HepG2 (cell line): ENCODE measurements around the gene RBCK1. TPM values are rescaled to one million over a fixed set of nuclear protein-coding genes. Genes with fewer than 3 reads are reported as not detected.

Source experiments
- CEBPG ChIP-seq: IDR thresholded peaks from 2 replicates; pipeline ENCODE4 v1.6.1; 2016
- EED ChIP-seq: sonication (generic); formaldehyde crosslinking; IDR thresholded peaks from 2 replicates; pipeline ENCODE4 v1.5.0; 2020; ENCODE audit warnings: mild to moderate bottlenecking, missing genetic modification reagents
- IRX3 ChIP-seq: sonication (generic); formaldehyde crosslinking; IDR thresholded peaks from 2 replicates; pipeline ENCODE4 v1.8.1; 2023; ENCODE audit warnings: mild to moderate bottlenecking, low read depth, missing genetic modification reagents, borderline replicate concordance
- RBM39 ChIP-seq: fragments of 200-400 bp; formaldehyde crosslinking; IDR thresholded peaks from one replicate; pipeline ENCODE4 v1.6.1; 2018; ENCODE audit warnings: antibody characterized with exemption, mild to moderate bottlenecking, low read depth, low read length; ENCODE audit not compliant: poor library complexity, severe bottlenecking
- TP53 ChIP-seq: sonication (generic); formaldehyde crosslinking; conservative IDR thresholded peaks from 2 replicates; pipeline ENCODE4 v1.4.0; 2020; ENCODE audit warnings: missing genetic modification reagents
- ZMYM4 ChIP-seq: sonication (generic); formaldehyde crosslinking; IDR thresholded peaks from 2 replicates; pipeline ENCODE4 v1.8.1; 2023; ENCODE audit warnings: mild to moderate bottlenecking, missing genetic modification reagents
- ZNF30 ChIP-seq: sonication (generic); formaldehyde crosslinking; IDR thresholded peaks from 2 replicates; pipeline ENCODE4 v1.5.0; 2020; ENCODE audit warnings: mild to moderate bottlenecking, missing genetic modification reagents
- ZNF33B ChIP-seq: sonication (generic); formaldehyde crosslinking; IDR thresholded peaks from 2 replicates; pipeline ENCODE4 v1.5.1; 2020; ENCODE audit warnings: mild to moderate bottlenecking, missing genetic modification reagents
- ZSCAN31 ChIP-seq: sonication (generic); formaldehyde crosslinking; IDR thresholded peaks from 2 replicates; pipeline ENCODE4 v1.5.0; 2020; ENCODE audit warnings: low read depth, mild to moderate bottlenecking, missing genetic modification reagents
- polyA plus RNA-seq, 8 experiments: library from polyadenylated mRNA; depleted of rRNA in 3 of 8; stranded (reverse) in 7 of 8; unstranded in 1 of 8; fragments of >200 nt; fragmentation: Illumina TruSeq in 4 of 8; extraction: Trizol in 4 of 8; gene quantifications; 2 replicates each; pipeline versions ENCODE4 v1.2.1 to v1.2.3, GENCODE V29; 2011 to 2016; ENCODE audit warnings: low read depth in 4 of 8, missing spikeins in 1 of 8, mixed read lengths in 1 of 8; ENCODE audit not compliant: insufficient read depth in 1 of 8
- total RNA-seq, 5 experiments: library from RNA; depleted of rRNA; stranded (reverse); fragments of >200 nt; fragmentation: Illumina TruSeq; extraction: Trizol; gene quantifications; 2 replicates each; pipeline ENCODE4 v1.2.3, GENCODE V29; 2016; ENCODE audit warnings: low read depth in 1 of 5
- TF ChIP-seq, protein P1 (sequence below): IDR thresholded peaks from 2 replicates; pipeline ENCODE4 v1.6.1; 2016; ENCODE audit warnings: missing compliant biosample characterization, missing genetic modification reagents, borderline replicate concordance
- TF ChIP-seq, protein P2 (sequence below): sonication (generic); formaldehyde crosslinking; IDR thresholded peaks from 2 replicates; pipeline ENCODE4 v1.5.1; 2020; ENCODE audit warnings: missing genetic modification reagents, mild to moderate bottlenecking, borderline replicate concordance
- TF ChIP-seq, protein P3 (sequence below): sonication (generic); formaldehyde crosslinking; IDR thresholded peaks from 2 replicates; pipeline ENCODE4 v1.4.0; 2020; ENCODE audit warnings: mild to moderate bottlenecking, missing genetic modification reagents, borderline replicate concordance
- TF ChIP-seq, protein P4 (sequence below): sonication (generic); formaldehyde crosslinking; conservative IDR thresholded peaks from 2 replicates; pipeline ENCODE4 v1.8.0; 2022; ENCODE audit warnings: mild to moderate bottlenecking, moderate library complexity, missing genetic modification reagents
- TF ChIP-seq, protein P5 (sequence below): sonication (generic); formaldehyde crosslinking; IDR thresholded peaks from 2 replicates; pipeline ENCODE4 v1.8.0; 2022; ENCODE audit warnings: mild to moderate bottlenecking, missing genetic modification reagents; ENCODE audit not compliant: insufficient replicate concordance
- TF ChIP-seq, protein P6 (sequence below): IDR thresholded peaks from 2 replicates; pipeline ENCODE4 v1.6.1; 2012; ENCODE audit warnings: inconsistent platforms
- TF ChIP-seq, protein P7 (sequence below): sonication (generic); formaldehyde crosslinking; IDR thresholded peaks from 2 replicates; pipeline ENCODE4 v1.8.0; 2022; ENCODE audit warnings: mild to moderate bottlenecking, missing genetic modification reagents, moderate library complexity

Gene RBCK1
- total and polyA plus RNA-seq, 2 of the 13 experiments (the other 11 are each of a cell fraction or from before 2014, with no cell fraction given): 149 to 215 TPM

DNA sequence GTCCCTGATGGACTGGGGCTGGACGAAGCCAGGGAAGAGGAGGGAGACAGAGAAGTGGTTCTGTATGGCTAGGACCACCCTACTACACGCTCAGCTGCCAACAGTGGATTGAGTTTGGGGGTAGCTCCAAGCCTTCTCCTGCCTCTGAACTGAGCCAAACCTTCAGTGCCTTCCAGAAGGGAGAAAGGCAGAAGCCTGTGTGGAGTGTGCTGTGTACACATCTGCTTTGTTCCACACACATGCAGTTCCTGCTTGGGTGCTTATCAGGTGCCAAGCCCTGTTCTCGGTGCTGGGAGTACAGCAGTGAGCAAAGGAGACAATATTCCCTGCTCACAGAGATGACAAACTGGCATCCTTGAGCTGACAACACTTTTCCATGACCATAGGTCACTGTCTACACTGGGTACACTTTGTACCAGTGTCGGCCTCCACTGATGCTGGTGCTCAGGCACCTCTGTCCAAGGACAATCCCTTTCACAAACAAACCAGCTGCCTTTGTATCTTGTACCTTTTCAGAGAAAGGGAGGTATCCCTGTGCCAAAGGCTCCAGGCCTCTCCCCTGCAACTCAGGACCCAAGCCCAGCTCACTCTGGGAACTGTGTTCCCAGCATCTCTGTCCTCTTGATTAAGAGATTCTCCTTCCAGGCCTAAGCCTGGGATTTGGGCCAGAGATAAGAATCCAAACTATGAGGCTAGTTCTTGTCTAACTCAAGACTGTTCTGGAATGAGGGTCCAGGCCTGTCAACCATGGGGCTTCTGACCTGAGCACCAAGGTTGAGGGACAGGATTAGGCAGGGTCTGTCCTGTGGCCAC, 11.3 kb upstream of the RBCK1 start (continued):
- TF ChIP-seq, protein P1, sequence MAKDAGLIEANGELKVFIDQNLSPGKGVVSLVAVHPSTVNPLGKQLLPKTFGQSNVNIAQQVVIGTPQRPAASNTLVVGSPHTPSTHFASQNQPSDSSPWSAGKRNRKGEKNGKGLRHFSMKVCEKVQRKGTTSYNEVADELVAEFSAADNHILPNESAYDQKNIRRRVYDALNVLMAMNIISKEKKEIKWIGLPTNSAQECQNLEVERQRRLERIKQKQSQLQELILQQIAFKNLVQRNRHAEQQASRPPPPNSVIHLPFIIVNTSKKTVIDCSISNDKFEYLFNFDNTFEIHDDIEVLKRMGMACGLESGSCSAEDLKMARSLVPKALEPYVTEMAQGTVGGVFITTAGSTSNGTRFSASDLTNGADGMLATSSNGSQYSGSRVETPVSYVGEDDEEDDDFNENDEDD (CRISPR knock-in tag): peak; percentile 62
- TF ChIP-seq, protein P2, sequence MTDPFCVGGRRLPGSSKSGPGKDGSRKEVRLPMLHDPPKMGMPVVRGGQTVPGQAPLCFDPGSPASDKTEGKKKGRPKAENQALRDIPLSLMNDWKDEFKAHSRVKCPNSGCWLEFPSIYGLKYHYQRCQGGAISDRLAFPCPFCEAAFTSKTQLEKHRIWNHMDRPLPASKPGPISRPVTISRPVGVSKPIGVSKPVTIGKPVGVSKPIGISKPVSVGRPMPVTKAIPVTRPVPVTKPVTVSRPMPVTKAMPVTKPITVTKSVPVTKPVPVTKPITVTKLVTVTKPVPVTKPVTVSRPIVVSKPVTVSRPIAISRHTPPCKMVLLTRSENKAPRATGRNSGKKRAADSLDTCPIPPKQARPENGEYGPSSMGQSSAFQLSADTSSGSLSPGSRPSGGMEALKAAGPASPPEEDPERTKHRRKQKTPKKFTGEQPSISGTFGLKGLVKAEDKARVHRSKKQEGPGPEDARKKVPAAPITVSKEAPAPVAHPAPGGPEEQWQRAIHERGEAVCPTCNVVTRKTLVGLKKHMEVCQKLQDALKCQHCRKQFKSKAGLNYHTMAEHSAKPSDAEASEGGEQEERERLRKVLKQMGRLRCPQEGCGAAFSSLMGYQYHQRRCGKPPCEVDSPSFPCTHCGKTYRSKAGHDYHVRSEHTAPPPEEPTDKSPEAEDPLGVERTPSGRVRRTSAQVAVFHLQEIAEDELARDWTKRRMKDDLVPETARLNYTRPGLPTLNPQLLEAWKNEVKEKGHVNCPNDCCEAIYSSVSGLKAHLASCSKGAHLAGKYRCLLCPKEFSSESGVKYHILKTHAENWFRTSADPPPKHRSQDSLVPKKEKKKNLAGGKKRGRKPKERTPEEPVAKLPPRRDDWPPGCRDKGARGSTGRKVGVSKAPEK: peak; percentile 84; the same call in 1 of the 2 replicates
- TF ChIP-seq, protein P3, sequence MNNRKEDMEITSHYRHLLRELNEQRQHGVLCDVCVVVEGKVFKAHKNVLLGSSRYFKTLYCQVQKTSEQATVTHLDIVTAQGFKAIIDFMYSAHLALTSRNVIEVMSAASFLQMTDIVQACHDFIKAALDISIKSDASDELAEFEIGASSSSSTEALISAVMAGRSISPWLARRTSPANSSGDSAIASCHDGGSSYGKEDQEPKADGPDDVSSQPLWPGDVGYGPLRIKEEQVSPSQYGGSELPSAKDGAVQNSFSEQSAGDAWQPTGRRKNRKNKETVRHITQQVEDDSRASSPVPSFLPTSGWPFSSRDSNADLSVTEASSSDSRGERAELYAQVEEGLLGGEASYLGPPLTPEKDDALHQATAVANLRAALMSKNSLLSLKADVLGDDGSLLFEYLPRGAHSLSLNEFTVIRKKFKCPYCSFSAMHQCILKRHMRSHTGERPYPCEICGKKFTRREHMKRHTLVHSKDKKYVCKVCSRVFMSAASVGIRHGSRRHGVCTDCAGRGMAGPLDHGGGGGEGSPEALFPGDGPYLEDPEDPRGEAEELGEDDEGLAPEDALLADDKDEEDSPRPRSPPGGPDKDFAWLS (CRISPR knock-in tag): no peak
- peak; percentile 6 for TF ChIP-seq EED (CRISPR knock-in tag)
- peak; percentile 55; the same call in 1 of the 2 replicates for TF ChIP-seq ZNF33B (CRISPR knock-in tag)
- TF ChIP-seq, protein P4, sequence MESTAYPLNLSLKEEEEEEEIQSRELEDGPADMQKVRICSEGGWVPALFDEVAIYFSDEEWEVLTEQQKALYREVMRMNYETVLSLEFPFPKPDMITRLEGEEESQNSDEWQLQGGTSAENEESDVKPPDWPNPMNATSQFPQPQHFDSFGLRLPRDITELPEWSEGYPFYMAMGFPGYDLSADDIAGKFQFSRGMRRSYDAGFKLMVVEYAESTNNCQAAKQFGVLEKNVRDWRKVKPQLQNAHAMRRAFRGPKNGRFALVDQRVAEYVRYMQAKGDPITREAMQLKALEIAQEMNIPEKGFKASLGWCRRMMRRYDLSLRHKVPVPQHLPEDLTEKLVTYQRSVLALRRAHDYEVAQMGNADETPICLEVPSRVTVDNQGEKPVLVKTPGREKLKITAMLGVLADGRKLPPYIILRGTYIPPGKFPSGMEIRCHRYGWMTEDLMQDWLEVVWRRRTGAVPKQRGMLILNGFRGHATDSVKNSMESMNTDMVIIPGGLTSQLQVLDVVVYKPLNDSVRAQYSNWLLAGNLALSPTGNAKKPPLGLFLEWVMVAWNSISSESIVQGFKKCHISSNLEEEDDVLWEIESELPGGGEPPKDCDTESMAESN (CRISPR knock-in tag): no peak; the same call in 1 of the 2 replicates
- TF ChIP-seq ZSCAN31 (CRISPR knock-in tag): peak; percentile 96; the same call in 1 of the 2 replicates
- peak; percentile 88 for TF ChIP-seq ZMYM4 (CRISPR knock-in tag)
- TF ChIP-seq, protein P5, sequence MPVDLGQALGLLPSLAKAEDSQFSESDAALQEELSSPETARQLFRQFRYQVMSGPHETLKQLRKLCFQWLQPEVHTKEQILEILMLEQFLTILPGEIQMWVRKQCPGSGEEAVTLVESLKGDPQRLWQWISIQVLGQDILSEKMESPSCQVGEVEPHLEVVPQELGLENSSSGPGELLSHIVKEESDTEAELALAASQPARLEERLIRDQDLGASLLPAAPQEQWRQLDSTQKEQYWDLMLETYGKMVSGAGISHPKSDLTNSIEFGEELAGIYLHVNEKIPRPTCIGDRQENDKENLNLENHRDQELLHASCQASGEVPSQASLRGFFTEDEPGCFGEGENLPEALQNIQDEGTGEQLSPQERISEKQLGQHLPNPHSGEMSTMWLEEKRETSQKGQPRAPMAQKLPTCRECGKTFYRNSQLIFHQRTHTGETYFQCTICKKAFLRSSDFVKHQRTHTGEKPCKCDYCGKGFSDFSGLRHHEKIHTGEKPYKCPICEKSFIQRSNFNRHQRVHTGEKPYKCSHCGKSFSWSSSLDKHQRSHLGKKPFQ (CRISPR knock-in tag): no peak
- TF ChIP-seq RBM39: no peak
- TF ChIP-seq TP53: no peak
- TF ChIP-seq, protein P6, sequence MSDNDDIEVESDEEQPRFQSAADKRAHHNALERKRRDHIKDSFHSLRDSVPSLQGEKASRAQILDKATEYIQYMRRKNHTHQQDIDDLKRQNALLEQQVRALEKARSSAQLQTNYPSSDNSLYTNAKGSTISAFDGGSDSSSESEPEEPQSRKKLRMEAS: peak; percentile 76; the same call in 1 of the 2 replicates
- 0 out of 2 replicates have a peak, but pooled peaks have one; percentile 73 for TF ChIP-seq ZNF30 (CRISPR knock-in tag)
- TF ChIP-seq IRX3 (CRISPR knock-in tag): peak; percentile 80; the same call in 1 of the 2 replicates
- TF ChIP-seq, protein P7, sequence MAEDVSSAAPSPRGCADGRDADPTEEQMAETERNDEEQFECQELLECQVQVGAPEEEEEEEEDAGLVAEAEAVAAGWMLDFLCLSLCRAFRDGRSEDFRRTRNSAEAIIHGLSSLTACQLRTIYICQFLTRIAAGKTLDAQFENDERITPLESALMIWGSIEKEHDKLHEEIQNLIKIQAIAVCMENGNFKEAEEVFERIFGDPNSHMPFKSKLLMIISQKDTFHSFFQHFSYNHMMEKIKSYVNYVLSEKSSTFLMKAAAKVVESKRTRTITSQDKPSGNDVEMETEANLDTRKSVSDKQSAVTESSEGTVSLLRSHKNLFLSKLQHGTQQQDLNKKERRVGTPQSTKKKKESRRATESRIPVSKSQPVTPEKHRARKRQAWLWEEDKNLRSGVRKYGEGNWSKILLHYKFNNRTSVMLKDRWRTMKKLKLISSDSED (CRISPR knock-in tag): no peak
- TF ChIP-seq CEBPG (CRISPR knock-in tag): peak; percentile 83
